Adipose tissue (tissue), 3 donors: Measurements from ENCODE around the gene KRTAP25-1. TPM values are rescaled to one million over a fixed set of nuclear protein-coding genes. Genes with fewer than 3 reads are reported as not detected.

Experiments used
- H3K27ac ChIP-seq: one replicate; pipeline ENCODE4 v1.5.1; 2013; ENCODE audit warnings: low read depth, low read length
- WGBS, 3 donors: extraction: QIAGEN DNeasy Blood & Tissue Kit; methylation state at CpG; one replicate each; pipeline ENCODE4 v1.1.7; 2013; 5-methylcytosine and 5-hydroxymethylcytosine counted together
- polyA plus RNA-seq, 3 donors: library from polyadenylated mRNA; stranded (reverse); fragments of 200-250 nt; gene quantifications; one replicate each; pipeline ENCODE4 v1.2.3, GENCODE V29; 2013
- donor health status: healthy with polysubstance abuse.
- donor health status: Bipolar disorder and iron deficiency.
- donor health status: healthy.

Gene KRTAP25-1
- polyA plus RNA-seq, 3 donors, result not detected

GRCh38 chr21:30256100-30256499 is 33.2 kb downstream of the KRTAP25-1 start:
- H3K27ac ChIP-seq, result no peak overlapping the region
- 86 to 92% (median 91%) methylated on average over 4 of the region's 4 CpGs for WGBS, 3 donors

- H3K27ac ChIP-seq, result no peak overlapping the region
- WGBS, 3 donors, result 28 to 87% (median 50%) methylated on average over 1 of the region's 1 CpG
These were observed 33.6 kb downstream of the KRTAP25-1 start for GRCh38 chr21:30255679-30256078.

- WGBS, 3 donors, result 66 to 88% (median 83%) methylated on average over 1 of the region's 1 CpG
- no peak overlapping the region for H3K27ac ChIP-seq
These were observed 37.5 kb downstream of the KRTAP25-1 start for GRCh38 chr21:30251781-30252180.

- H3K27ac ChIP-seq, result no peak overlapping the region
- WGBS, 3 donors, result 64 to 81% (median 70%) methylated on average over 3 of the region's 3 CpGs
These were observed 39.4 kb downstream of the KRTAP25-1 start for GRCh38 chr21:30249936-30250335.

GRCh38 chr21:30248844-30249243 is 40.5 kb downstream of the KRTAP25-1 start:
- WGBS, 3 donors, result 78 to 91% (median 81%) methylated on average over 9 of the region's 9 CpGs
- H3K27ac ChIP-seq, result no peak overlapping the region

- no peak overlapping the region for H3K27ac ChIP-seq
These were observed 44.3 kb downstream of the KRTAP25-1 start for GRCh38 chr21:30245061-30245460.

GRCh38 chr21:30243691-30244090 is 45.6 kb downstream of the KRTAP25-1 start:
- H3K27ac ChIP-seq, result no peak overlapping the region

- H3K27ac ChIP-seq, result no peak overlapping the region
- WGBS, 3 donors, result 72 to 79% (median 73%) methylated on average over 3 of the region's 3 CpGs
These were observed 48.7 kb downstream of the KRTAP25-1 start for GRCh38 chr21:30240661-30241060.

Other genes starting within 250 kb of the KRTAP25-1 start
- not detected for gene CLDN17, start 122.7 kb downstream of the KRTAP25-1 start, polyA plus RNA-seq
- gene CLDN8, start 73.4 kb downstream of the KRTAP25-1 start, polyA plus RNA-seq, result under 1 TPM in 1 of 3 donors, not detected in 2; 0.12 TPM
- not detected for gene KRTAP24-1, start 6.6 kb downstream of the KRTAP25-1 start, polyA plus RNA-seq
- not detected for gene KRTAP26-1, start 30.8 kb upstream of the KRTAP25-1 start, polyA plus RNA-seq
- not detected for gene KRTAP27-1, start 48.2 kb upstream of the KRTAP25-1 start, polyA plus RNA-seq
- gene KRTAP23-1, start 59.1 kb upstream of the KRTAP25-1 start, polyA plus RNA-seq, result not detected
- not detected for gene KRTAP13-2, start 82.8 kb upstream of the KRTAP25-1 start, polyA plus RNA-seq
- gene KRTAP13-1, start 106.5 kb upstream of the KRTAP25-1 start, polyA plus RNA-seq, result not detected
- not detected for gene KRTAP13-3, start 136.4 kb upstream of the KRTAP25-1 start, polyA plus RNA-seq
- gene KRTAP13-4, start 140.7 kb upstream of the KRTAP25-1 start, polyA plus RNA-seq, result not detected
- not detected for gene KRTAP15-1, start 150.8 kb upstream of the KRTAP25-1 start, polyA plus RNA-seq
- not detected for gene KRTAP19-1, start 190.9 kb upstream of the KRTAP25-1 start, polyA plus RNA-seq
- not detected for gene KRTAP19-2, start 197.9 kb upstream of the KRTAP25-1 start, polyA plus RNA-seq
- gene KRTAP19-3, start 202.5 kb upstream of the KRTAP25-1 start, polyA plus RNA-seq, result not detected
- gene KRTAP19-4, start 207.7 kb upstream of the KRTAP25-1 start, polyA plus RNA-seq, result not detected
- not detected for gene KRTAP19-5, start 212.6 kb upstream of the KRTAP25-1 start, polyA plus RNA-seq